RKO (cell line): ENCODE data around the gene ME3.

Experiments
- DNase-seq: peaks from one replicate; pipeline ENCODE4 v3.0.0-alpha.2; 2016; ENCODE audit warnings: low spot score

The ME3 gene

GRCh38 chr11:86672007-86672621 lies at the start of gene ME3:
Gene ME3, minus strand, starts transcription at chr11:86672616.
- peak; percentile 74 for DNase-seq

GRCh38 chr11:86722006-86722405 lies 49.6 kb upstream of the ME3 start:
- no peak for DNase-seq

GRCh38 chr11:86720546-86720945 lies 48.1 kb upstream of the ME3 start:
- DNase-seq: no peak

- DNase-seq: peak; percentile 72
Observed at GRCh38 chr11:86719781-86720463, 47.5 kb upstream of the ME3 start.

- DNase-seq: no peak
Observed at GRCh38 chr11:86718999-86719398, 46.6 kb upstream of the ME3 start.

GRCh38 chr11:86718521-86718920 lies 46.1 kb upstream of the ME3 start:
- DNase-seq: no peak

GRCh38 chr11:86717817-86718501 lies 45.5 kb upstream of the ME3 start:
- no peak for DNase-seq

GRCh38 chr11:86715611-86716010 lies 43.2 kb upstream of the ME3 start:
- DNase-seq: no peak

- no peak for DNase-seq
Observed at GRCh38 chr11:86713552-86713951, 41.1 kb upstream of the ME3 start.

GRCh38 chr11:86710936-86711335 lies 38.5 kb upstream of the ME3 start:
- DNase-seq: no peak

- DNase-seq: no peak
Observed at GRCh38 chr11:86708669-86709068, 36.3 kb upstream of the ME3 start.

GRCh38 chr11:86706338-86707131 lies 34.1 kb upstream of the ME3 start:
- no peak for DNase-seq

- DNase-seq: no peak
Observed at GRCh38 chr11:86704710-86705109, 32.3 kb upstream of the ME3 start.

- no peak for DNase-seq
Observed at GRCh38 chr11:86703987-86704386, 31.6 kb upstream of the ME3 start.

- no peak for DNase-seq
Observed at GRCh38 chr11:86702220-86702983, 30.0 kb upstream of the ME3 start.

GRCh38 chr11:86699040-86699791 lies 26.8 kb upstream of the ME3 start:
- DNase-seq: no peak

- DNase-seq: no peak
Observed at GRCh38 chr11:86698639-86699038, 26.2 kb upstream of the ME3 start.

GRCh38 chr11:86696451-86696850 lies 24.0 kb upstream of the ME3 start:
- no peak for DNase-seq

- DNase-seq: peak; percentile 78
Observed at GRCh38 chr11:86696004-86696403, 23.6 kb upstream of the ME3 start.

- no peak for DNase-seq
Observed at GRCh38 chr11:86695373-86695772, 23.0 kb upstream of the ME3 start.

GRCh38 chr11:86693518-86693917 lies 21.1 kb upstream of the ME3 start:
- DNase-seq: no peak
